ENCODE data around the gene APEX2. TPM values are rescaled to one million over a fixed set of nuclear protein-coding genes. Genes with fewer than 3 reads are reported as not detected.

Gene APEX2
- total RNA-seq, 1 donor: 7.8 TPM

GRCh38 chrX:54994668-54995351, 5.4 kb upstream of the APEX2 start:
- no peak for DNase-seq (ENCODE audit: low read depth)
- no peak for TF ChIP-seq CTCF (IDR thresholded peaks at IDR 0.05; ENCODE audit: insufficient read depth, low read depth, low read length)
- H3K4me3 ChIP-seq (ENCODE audit: low read depth, low read length): no peak overlapping the region

GRCh38 chrX:54995621-54996020, 4.5 kb upstream of the APEX2 start:
- TF ChIP-seq CTCF (IDR thresholded peaks at IDR 0.05; ENCODE audit: insufficient read depth, low read depth, low read length): no peak
- no peak for DNase-seq (ENCODE audit: low read depth)
- H3K4me3 ChIP-seq (ENCODE audit: low read depth, low read length): no peak overlapping the region

GRCh38 chrX:55004231-55004630, 4.1 kb downstream of the APEX2 start:
- DNase-seq (ENCODE audit: low read depth): no peak
- no peak for TF ChIP-seq CTCF (IDR thresholded peaks at IDR 0.05; ENCODE audit: insufficient read depth, low read depth, low read length)
- H3K4me3 ChIP-seq (ENCODE audit: low read depth, low read length): no peak overlapping the region

- H3K4me3 ChIP-seq (ENCODE audit: low read depth, low read length): no peak overlapping the region
- TF ChIP-seq CTCF (IDR thresholded peaks at IDR 0.05; ENCODE audit: insufficient read depth, low read depth, low read length): no peak
- DNase-seq (ENCODE audit: low read depth): no peak
These were observed 5.1 kb downstream of the APEX2 start for GRCh38 chrX:55005256-55005655.

- no peak for TF ChIP-seq CTCF (IDR thresholded peaks at IDR 0.05; ENCODE audit: insufficient read depth, low read depth, low read length)
- H3K4me3 ChIP-seq (ENCODE audit: low read depth, low read length): no peak overlapping the region
- no peak for DNase-seq (ENCODE audit: low read depth)
These were observed 6.9 kb downstream of the APEX2 start for GRCh38 chrX:55006827-55007621.

- TF ChIP-seq CTCF (IDR thresholded peaks at IDR 0.05; ENCODE audit: insufficient read depth, low read depth, low read length): no peak
- H3K4me3 ChIP-seq (ENCODE audit: low read depth, low read length): no peak overlapping the region
- peak; percentile 57 for DNase-seq (ENCODE audit: low read depth)
These were observed 7.5 kb downstream of the APEX2 start for GRCh38 chrX:55007656-55008055.
